Small intestine (tissue), 7 donors: ENCODE results near the gene PSMG2. TPM values are rescaled to one million over a fixed set of nuclear protein-coding genes. Genes with fewer than 3 reads are reported as not detected.
"Not testable (repeated sequence)": the region's sequence is repeated elsewhere in the genome, so short reads cannot be mapped to it uniquely, and the experiment has no call there.

Source experiments
- DNase-seq, 2 donors: peaks; one replicate each; pipeline versions ENCODE4 v3.0.0 to v3.0.0-alpha.2; 2013
- FAIRE-seq: peaks from 2 replicates; lab custom pipeline; 2012; peaks lifted over from hg19 to GRCh38; lab: Jason Lieb, UNC
- H3K27ac ChIP-seq, 3 donors: one replicate each; pipeline ENCODE4 v1.5.1; 2013; ENCODE audit warnings: low read length in 2 of 3, mild to moderate bottlenecking in 2 of 3, control low read depth in 1 of 3, inconsistent platforms in 1 of 3, low read depth in 1 of 3, moderate library complexity in 1 of 3
- H3K27me3 ChIP-seq, 3 donors: one replicate each; pipeline ENCODE4 v1.6.1; 2013; ENCODE audit warnings: low read length in 3 of 3, inconsistent platforms in 1 of 3; ENCODE audit not compliant: control insufficient read depth in 3 of 3, insufficient read depth in 3 of 3
- H3K36me3 ChIP-seq, 3 donors: one replicate each; pipeline ENCODE4 v1.6.1; 2013; ENCODE audit warnings: low read length in 3 of 3, inconsistent platforms in 1 of 3, low read depth in 1 of 3, mild to moderate bottlenecking in 1 of 3, moderate library complexity in 1 of 3; ENCODE audit not compliant: control insufficient read depth in 3 of 3, insufficient read depth in 2 of 3
- H3K4me1 ChIP-seq, 3 donors: one replicate each; pipeline ENCODE4 v1.6.1; 2013; ENCODE audit warnings: low read length in 2 of 3, inconsistent platforms in 1 of 3, low read depth in 1 of 3, mild to moderate bottlenecking in 1 of 3, moderate library complexity in 1 of 3; ENCODE audit not compliant: control insufficient read depth in 3 of 3, insufficient read depth in 2 of 3
- H3K4me3 ChIP-seq, 3 donors: one replicate each; pipeline ENCODE4 v1.5.1; 2013; ENCODE audit warnings: low read length in 3 of 3, control low read depth in 1 of 3, inconsistent platforms in 1 of 3, low read depth in 1 of 3, mild to moderate bottlenecking in 1 of 3, moderate library complexity in 1 of 3
- H3K9me3 ChIP-seq, 2 donors: one replicate each; pipeline ENCODE4 v1.6.1; 2013; ENCODE audit warnings: low read depth in 1 of 2, low read length in 1 of 2; ENCODE audit not compliant: control insufficient read depth in 2 of 2, insufficient read depth in 1 of 2
- WGBS, 3 donors: extraction: QIAGEN DNeasy Blood & Tissue Kit; methylation state at CpG; one replicate each; pipeline ENCODE4 v1.1.7; 2013; 5-methylcytosine and 5-hydroxymethylcytosine counted together
- polyA plus RNA-seq, 4 donors: library from polyadenylated mRNA; stranded (reverse) in 3 of 4; unstranded in 1 of 4; fragments of 200-250 nt in 3 of 4; fragments of 120-200 nt in 1 of 4; gene quantifications; one replicate each; pipeline versions ENCODE4 v1.2.1 to v1.2.3, GENCODE V29; 2013
- donor health status: healthy with polysubstance abuse.
- donor health status: control.
- donor health status: control.
- donor health status: Bipolar disorder and iron deficiency.
- donor health status: healthy.

The PSMG2 gene
- polyA plus RNA-seq, 4 donors: 76.5 to 84.0 (median 80.8) TPM

GRCh38 chr18:12750076-12750714 lies 47.4 kb downstream of the PSMG2 start:
- WGBS, 3 donors: 70 to 80% (median 72%) methylated on average over 14 of the region's 14 CpGs
- H3K9me3 ChIP-seq: no peaks in the 10 kb centered on the region
- DNase-seq (no peak), FAIRE-seq (no peak)
- H3K4me3 ChIP-seq: no peak overlapping the region
- no peaks in the 10 kb centered on the region for H3K4me1 ChIP-seq
- H3K36me3 ChIP-seq: no peaks in the 10 kb centered on the region
- no peaks in the 10 kb centered on the region for H3K27me3 ChIP-seq
- no peak overlapping the region for H3K27ac ChIP-seq

- Histone ChIP-seq H3K9me3 (no peaks in the 10 kb centered on the region), H3K27ac (no peak overlapping the region), H3K27me3 (no peaks in the 10 kb centered on the region), H3K4me1 (no peaks in the 10 kb centered on the region), H3K36me3 (no peaks in the 10 kb centered on the region), H3K4me3 (no peak overlapping the region)
- WGBS, 3 donors: 91 to 95% (median 94%) methylated on average over 18 of the region's 18 CpGs
- FAIRE-seq (no peak), DNase-seq (no peak)
These were observed 48.1 kb downstream of the PSMG2 start for GRCh38 chr18:12750715-12751502.

- Histone ChIP-seq H3K36me3 (no peaks in the 10 kb centered on the region), H3K4me1 (no peaks in the 10 kb centered on the region), H3K27me3 (no peaks in the 10 kb centered on the region), H3K9me3 (no peaks in the 10 kb centered on the region), H3K27ac (no peak overlapping the region), H3K4me3 (no peak overlapping the region)
- WGBS, 3 donors: 89 to 93% (median 91%) methylated on average over 5 of the region's 5 CpGs
- DNase-seq (no peak), FAIRE-seq (no peak)
These were observed 48.7 kb downstream of the PSMG2 start for GRCh38 chr18:12751503-12751884.

- Histone ChIP-seq H3K4me1 (no peaks in the 10 kb centered on the region), H3K36me3 (no peaks in the 10 kb centered on the region), H3K27me3 (no peaks in the 10 kb centered on the region), H3K27ac (no peak overlapping the region), H3K9me3 (no peaks in the 10 kb centered on the region), H3K4me3 (no peak overlapping the region)
- WGBS, 3 donors: 66 to 92% (median 88%) methylated on average over 4 of the region's 4 CpGs
- FAIRE-seq (no peak), DNase-seq (no peak)
These were observed 49.0 kb downstream of the PSMG2 start for GRCh38 chr18:12751891-12752290.

- no peak for DNase-seq
- no peak for FAIRE-seq
- Histone ChIP-seq H3K4me1 (no peaks in the 10 kb centered on the region), H3K9me3 (no peaks in the 10 kb centered on the region), H3K4me3 (no peak overlapping the region), H3K27me3 (no peaks in the 10 kb centered on the region), H3K27ac (no peak overlapping the region), H3K36me3 (no peaks in the 10 kb centered on the region)
- WGBS, 3 donors: 88 to 94% (median 93%) methylated on average over 6 of the region's 6 CpGs
These were observed 51.7 kb downstream of the PSMG2 start for GRCh38 chr18:12754511-12754910.

- DNase-seq, H3K4me3 ChIP-seq, FAIRE-seq, H3K27me3 ChIP-seq, H3K4me1 ChIP-seq, H3K27ac ChIP-seq, H3K36me3 ChIP-seq, H3K9me3 ChIP-seq: not testable (repeated sequence)
- WGBS, 3 donors: 98 to 100% (median 98%) methylated on average over 6 of the region's 6 CpGs
These were observed 52.8 kb downstream of the PSMG2 start for GRCh38 chr18:12755606-12756005.

- H3K4me3 ChIP-seq, FAIRE-seq, H3K9me3 ChIP-seq, H3K36me3 ChIP-seq, H3K4me1 ChIP-seq, DNase-seq, H3K27ac ChIP-seq, H3K27me3 ChIP-seq: not testable (repeated sequence)
- 91 to 95% (median 91%) methylated on average over 14 of the region's 14 CpGs for WGBS, 3 donors
These were observed 53.9 kb downstream of the PSMG2 start for GRCh38 chr18:12756619-12757239.

- FAIRE-seq, H3K36me3 ChIP-seq, H3K9me3 ChIP-seq, DNase-seq, H3K4me1 ChIP-seq, H3K4me3 ChIP-seq, H3K27ac ChIP-seq, H3K27me3 ChIP-seq: not testable (repeated sequence)
- 77 to 82% (median 79%) methylated on average over 3 of the region's 3 CpGs for WGBS, 3 donors
These were observed 55.7 kb downstream of the PSMG2 start for GRCh38 chr18:12758566-12758965.
